OCI-LY7 (cell line): ENCODE data around the gene DEFB126.

Source experiments
- CTCF ChIP-seq: fragments of 200-600 bp; sonication (generic); conservative IDR thresholded peaks from 2 replicates; pipeline ENCODE4 v1.5.1; 2014; ENCODE audit warnings: mild to moderate bottlenecking, antibody characterized with exemption, low read length, moderate library complexity, mixed read lengths
- EZH2phosphoT487 ChIP-seq: fragments of 200-600 bp; sonication (generic); IDR thresholded peaks from 2 replicates; pipeline ENCODE4 v1.6.1; 2018; ENCODE audit warnings: low read depth, borderline replicate concordance, mild to moderate bottlenecking, mixed run types, antibody characterized with exemption, low read length, moderate library complexity, mixed read lengths

GRCh38 chr20:145877-146276 lies 3.5 kb downstream of the DEFB126 start:
- TF ChIP-seq CTCF: no peak
- no peak for TF ChIP-seq EZH2phosphoT487
